Measurements from ENCODE around the gene UST.

DNA sequence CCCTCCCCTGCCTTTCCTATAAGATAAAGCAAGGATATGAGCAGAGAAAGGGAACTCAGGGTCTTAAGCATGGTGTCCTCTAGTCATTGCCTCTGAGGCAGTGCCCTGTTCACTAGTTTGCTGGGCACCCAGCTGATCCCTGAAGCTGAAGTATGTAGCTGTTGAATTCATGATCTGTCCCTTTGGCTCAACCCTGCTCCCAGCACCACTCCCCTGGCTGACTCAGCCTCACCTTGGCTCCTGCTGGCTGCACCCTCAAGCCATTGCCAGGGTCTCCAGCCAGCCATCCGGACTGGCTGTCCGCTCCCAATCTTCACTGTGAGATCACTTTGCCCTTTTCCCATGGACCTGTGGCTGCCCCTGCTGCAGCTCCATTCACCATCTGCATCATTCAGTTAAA, 25.9 kb upstream of the UST start:
- TF ChIP-seq, protein P1, sequence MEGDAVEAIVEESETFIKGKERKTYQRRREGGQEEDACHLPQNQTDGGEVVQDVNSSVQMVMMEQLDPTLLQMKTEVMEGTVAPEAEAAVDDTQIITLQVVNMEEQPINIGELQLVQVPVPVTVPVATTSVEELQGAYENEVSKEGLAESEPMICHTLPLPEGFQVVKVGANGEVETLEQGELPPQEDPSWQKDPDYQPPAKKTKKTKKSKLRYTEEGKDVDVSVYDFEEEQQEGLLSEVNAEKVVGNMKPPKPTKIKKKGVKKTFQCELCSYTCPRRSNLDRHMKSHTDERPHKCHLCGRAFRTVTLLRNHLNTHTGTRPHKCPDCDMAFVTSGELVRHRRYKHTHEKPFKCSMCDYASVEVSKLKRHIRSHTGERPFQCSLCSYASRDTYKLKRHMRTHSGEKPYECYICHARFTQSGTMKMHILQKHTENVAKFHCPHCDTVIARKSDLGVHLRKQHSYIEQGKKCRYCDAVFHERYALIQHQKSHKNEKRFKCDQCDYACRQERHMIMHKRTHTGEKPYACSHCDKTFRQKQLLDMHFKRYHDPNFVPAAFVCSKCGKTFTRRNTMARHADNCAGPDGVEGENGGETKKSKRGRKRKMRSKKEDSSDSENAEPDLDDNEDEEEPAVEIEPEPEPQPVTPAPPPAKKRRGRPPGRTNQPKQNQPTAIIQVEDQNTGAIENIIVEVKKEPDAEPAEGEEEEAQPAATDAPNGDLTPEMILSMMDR (conservative IDR thresholded peaks at IDR 0.05 in 1 of 2, IDR thresholded peaks at IDR 0.05 in 1 of 2; ENCODE audit: extremely low read depth in 1 of 2, insufficient read depth in 1 of 2, low read depth in 1 of 2, low read length in 2 of 2), result no peak
- TF ChIP-seq EZH2 (IDR thresholded peaks at IDR 0.05; ENCODE audit: borderline replicate concordance, low read length), result no peak

All from mammary epithelial cell (primary cell).